HG03432 (cell line): ENCODE data around the gene DPF3.
A peak's percentile ranks its signal among the peaks of the same experiment; 100 is the strongest.

Experiments used
- ATAC-seq: cut with Tn5 transposase; IDR thresholded peaks from one replicate; pipeline ENCODE4 v1.9.1; 2021; ENCODE audit warnings: mild to moderate bottlenecking, moderate library complexity; ENCODE audit not compliant: unreplicated experiment

DPF3 gene

DNA sequence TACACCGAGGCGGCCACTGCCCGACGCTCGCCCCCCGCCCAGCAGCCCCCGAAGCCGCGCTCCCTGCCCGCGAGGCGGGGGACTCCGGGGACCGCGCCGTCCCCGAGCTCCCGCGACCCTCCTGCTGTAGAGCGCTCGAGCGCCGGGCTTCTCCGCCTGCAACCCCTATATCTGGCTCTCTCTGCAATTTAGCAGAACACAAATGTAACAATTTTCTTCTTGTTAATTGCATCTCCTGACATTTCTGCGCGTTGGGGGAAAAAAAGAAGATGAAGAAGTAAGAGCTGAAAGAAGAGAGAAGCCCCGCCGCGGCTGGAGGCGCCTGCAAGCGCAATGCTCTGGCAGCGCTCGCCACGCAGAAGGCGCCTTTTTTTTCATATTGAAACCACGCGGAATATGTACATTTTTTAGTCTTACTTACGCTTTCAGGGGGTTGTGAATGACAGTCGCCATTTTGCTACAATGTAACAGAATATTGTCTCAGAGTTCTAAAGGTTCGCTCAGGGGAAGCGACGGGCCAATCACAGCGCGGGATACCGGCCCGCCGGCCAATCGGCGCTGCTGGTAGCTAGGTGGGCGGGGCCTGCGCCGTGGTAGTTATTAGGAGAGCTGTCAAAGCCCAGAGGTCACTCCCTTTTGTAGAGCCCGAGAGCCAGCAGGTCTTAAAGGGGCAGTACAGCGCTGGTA, at the start of gene DPF3:
Gene DPF3, minus strand, starts transcription at position 466 of the 687 bp plus-strand sequence. Its CDS starts 13 bp downstream, at position 453.
- peak; percentile 98 for ATAC-seq

DNA sequence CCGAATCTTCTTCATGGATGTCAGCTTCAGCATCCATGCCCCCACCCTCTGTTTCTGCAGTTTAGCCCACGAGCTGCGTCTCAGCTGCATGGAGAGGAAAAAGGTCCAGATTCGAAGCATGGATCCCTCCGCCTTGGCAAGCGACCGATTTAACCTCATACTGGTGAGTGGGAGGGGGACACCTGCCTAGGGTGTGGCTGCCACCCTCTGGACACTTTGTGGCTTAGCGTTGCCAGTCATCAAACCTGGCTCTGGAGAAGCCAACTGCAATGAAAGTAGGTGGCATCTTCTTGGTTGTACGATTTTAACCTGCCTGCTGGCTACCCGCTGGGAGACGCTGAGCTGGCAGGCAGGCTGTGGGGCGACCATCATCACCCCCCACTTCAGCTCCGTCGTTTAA, 49.0 kb upstream of the DPF3 start:
- no peak for ATAC-seq

DNA sequence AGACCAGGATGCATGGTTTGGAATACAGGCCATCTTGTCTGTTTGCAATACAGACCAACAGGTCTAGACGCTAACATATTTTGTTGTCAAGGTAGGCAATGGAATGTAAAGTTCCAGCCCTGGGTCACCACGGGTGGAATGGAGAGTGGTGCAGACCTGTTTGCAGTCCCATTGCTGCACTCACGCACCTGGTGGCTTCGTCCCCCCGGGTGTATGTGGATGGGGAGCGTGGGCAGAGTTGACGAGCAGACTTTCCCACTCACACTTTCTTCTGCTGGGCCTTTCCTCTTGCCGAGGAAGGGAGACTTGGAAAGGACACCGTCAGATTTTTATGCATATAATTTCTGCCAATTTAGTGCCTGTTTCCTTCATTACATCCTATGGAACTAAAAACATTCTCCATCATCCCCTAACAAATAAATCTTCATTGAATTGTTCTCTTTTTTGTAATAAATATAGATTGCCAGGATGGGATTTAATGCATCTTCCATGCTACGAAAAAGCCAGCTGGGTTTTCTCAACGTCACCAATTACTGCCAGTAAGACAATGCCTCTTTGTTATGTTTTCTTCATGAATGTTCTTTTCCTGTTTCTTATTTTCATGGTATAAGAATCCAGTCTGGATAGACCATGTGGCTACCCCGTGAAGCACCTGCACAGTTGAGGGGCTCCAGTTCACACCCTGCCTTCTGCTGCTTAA, 47.5 kb upstream of the DPF3 start:
- no peak for ATAC-seq

DNA sequence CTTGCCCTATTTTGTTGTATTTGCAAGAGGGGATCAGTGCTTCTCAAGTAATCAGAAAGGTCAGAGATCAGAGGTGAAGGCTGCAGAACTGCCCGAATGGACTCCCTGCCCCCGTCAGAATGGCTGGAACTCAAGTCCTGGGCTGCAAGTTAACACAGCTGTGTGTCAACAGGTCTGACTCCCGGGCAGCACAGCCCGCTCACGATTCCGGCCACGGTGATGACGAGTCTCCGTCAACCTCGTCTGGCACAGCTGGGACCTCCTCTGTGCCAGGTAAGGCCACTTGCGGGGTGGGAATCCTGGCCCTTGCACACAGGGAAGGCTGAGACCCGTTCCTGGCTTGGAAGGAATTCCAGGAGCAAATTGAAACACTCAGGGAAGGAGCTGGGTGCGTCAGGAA, 45.7 kb upstream of the DPF3 start:
- no peak for ATAC-seq

GRCh38 chr14:72932893-72933292, 39.0 kb upstream of the DPF3 start:
- no peak for ATAC-seq

DNA sequence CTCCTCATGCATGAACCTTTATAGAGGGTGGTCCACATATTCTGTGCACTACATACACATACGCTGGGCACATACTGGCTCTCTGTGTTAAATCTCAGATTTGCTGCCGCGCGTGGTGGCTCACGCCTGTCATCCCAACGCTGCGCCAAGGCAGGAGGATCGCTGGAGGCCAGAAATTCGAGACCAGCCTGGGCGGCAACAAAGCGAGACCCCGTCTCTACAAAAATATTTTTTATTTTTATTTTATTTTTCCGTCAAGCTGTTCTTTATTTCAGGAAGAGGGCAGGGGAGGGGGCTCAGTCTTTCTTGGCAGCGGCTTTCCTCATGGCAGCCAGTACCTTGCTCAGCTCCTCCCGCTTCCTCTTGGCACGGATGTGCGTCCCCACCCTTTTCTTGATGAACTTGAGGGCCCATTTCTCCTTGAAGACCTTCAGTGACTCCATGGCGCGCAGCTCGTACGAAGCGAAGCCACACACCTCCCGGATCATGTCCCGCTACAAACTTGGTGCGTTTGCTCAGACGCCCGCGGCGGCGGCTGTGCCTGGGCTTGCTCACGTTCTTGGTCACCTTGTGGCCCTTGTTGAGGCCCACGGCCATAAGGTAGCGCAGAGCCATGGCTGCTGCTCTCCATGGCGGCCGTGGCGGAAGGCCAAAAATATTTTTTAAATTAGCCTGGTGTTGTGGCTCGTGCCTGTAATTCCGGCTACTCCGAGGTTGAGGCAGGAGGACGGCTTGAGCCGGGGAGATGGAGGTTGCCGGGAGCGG, 35.6 kb upstream of the DPF3 start:
- no peak for ATAC-seq

GRCh38 chr14:72928872-72929271, 35.0 kb upstream of the DPF3 start:
- ATAC-seq = no peak

GRCh38 chr14:72926292-72927028, 32.6 kb upstream of the DPF3 start, which contains the start of gene DCAF4:
DCAF4 (plus strand) TSS chr14:72926464; CDS start chr14:72937979, 11,515 bp downstream.
- ATAC-seq = peak; percentile 94

- peak; percentile 27 for ATAC-seq
These were observed 32.0 kb upstream of the DPF3 start for GRCh38 chr14:72925815-72926291.

DNA sequence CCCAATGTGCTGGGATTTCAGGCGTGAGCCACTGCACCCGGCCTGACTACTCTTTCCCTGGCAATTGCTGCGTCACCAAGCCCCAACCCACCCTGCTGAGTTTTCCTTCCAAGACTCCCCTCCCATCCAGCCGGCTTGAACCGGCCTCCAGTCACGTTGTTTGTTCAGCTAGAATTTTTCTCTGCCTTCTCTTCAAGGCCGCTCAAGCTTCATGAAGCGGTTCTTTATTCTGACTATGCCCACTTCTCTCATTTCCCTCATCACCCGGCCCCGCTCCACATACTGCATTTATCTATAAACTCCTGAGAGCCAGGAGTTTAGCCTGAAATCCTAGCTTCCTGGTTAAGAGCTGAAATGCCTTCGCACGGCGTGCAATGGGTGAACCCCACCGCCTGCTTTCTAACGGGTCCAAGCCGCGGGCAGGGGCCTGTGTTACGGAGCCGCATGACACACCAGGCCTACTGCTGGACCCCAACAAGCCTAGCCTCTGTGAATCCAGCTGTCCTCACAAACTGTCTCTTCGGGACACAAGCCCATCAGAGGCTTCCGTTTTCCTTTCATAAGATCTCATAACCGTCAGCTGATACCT, 31.4 kb upstream of the DPF3 start:
- no peak for ATAC-seq

DNA sequence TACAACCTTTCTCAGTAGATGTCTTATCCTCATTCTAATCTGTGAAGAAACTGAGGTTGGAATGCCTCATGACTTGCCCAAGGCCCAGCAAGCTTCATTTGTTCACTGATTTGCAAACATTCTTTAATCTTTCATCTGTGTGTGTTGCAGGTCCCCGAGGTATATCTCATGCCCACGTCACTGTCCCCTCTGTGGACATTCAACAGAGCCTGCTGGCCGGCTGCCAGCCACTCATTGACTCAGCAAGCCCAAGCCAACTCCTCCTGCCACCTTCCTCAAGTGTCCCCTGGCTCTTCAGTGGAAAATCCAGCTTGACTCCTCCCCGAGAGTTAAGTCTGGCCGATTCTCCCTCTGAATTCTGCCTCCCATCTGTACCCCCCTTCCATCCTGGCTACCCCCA, 30.4 kb upstream of the DPF3 start:
- no peak for ATAC-seq

GRCh38 chr14:72921396-72921795, 27.5 kb upstream of the DPF3 start:
- no peak for ATAC-seq

DNA sequence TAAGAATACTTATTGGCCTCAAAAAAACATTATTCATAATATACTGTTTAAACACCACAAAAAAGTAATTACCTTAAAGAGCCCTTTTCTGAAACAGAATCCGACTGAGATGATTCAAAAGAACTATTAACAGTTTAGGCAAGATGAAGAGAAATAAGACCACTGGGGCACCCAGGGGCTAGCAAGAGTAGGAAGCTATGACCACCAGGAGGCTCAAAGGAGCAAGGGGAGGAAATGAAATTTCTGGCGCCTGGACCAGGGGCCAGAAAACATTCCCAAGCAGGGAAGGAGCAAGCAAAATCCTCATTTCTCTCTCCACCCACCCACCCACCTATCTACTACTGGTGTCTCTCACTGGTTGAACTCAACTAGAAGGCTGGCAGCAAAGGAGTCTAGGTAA, 26.1 kb upstream of the DPF3 start:
- ATAC-seq = no peak

GRCh38 chr14:72917094-72917802, 23.3 kb upstream of the DPF3 start:
- ATAC-seq = no peak

DNA sequence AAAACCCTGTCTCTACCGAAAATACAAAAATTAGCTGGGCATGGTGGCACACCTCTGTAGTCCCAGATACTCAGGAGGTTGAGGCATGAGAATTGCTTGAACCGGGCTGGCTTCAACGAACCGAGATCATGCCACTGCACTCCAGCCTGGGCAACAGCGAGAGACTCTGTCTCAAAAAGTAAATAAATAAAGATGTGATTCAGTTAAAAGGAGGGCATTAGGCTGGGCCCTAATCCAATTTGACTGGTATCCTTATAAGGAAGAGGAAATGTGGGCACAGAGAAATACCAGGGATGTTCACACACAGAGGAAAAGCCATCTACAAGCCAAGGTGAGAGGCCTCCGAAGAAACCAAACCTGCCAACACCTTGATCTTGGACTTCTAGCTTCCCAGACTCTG, 22.3 kb upstream of the DPF3 start:
- ATAC-seq = no peak

- no peak for ATAC-seq
These were observed 19.9 kb upstream of the DPF3 start for GRCh38 chr14:72913809-72914208.

- ATAC-seq = no peak
These were observed 15.3 kb upstream of the DPF3 start for GRCh38 chr14:72909163-72909562.

DNA sequence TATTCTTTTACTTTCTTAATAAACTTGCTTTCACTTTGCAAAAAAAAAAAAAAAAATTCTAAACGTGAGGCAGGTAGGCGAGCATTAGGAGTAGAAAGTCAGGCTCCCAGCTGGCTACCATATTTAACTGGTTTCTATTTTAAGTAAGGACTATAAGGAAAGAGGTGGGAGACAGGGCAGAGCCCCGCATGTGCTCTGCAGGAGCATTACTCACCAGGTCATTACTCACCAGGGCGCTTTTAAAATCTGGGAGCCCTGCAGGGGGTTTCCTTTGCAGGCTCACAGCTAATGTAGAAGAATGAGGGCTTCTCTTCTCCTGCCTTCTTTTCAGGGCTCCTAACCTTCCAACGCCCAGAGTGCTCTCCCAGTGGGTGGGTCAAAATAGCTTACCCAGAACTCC, 14.0 kb upstream of the DPF3 start:
- no peak for ATAC-seq

GRCh38 chr14:72906879-72907278, 13.0 kb upstream of the DPF3 start:
- no peak for ATAC-seq

DNA sequence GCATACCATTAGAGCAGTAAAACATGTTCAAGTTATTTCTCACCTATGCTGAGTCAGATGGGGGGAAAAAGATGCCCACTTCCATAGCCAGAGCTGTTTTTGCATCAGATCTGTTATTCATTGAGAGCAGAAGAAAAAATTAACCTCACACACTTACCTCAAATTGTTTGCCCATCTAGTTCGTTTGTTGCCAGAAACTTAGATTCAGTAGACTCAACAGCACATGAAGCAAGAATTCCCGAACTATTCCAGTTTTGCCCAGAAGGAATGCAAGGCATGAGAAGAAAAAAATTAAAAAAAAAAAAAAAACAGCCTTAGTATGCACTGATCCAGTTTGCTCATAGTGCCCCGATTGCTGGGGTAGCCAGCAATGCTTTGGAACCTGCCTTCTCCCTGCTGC, 12.4 kb upstream of the DPF3 start:
- ATAC-seq = no peak
